Measurements from ENCODE around the gene LIPA. TPM values are rescaled to one million over a fixed set of nuclear protein-coding genes. Genes with fewer than 3 reads are reported as not detected.

Gene LIPA
- total and polyA plus RNA-seq, 4 donors: 35.3 to 176 (median 75.9) TPM

GRCh38 chr10:89226891-89227290 lies 24.7 kb downstream of the LIPA start:
- TF ChIP-seq HNF4G (IDR thresholded peaks at IDR 0.05): no peak
- TF ChIP-seq HNF4A (conservative IDR thresholded peaks at IDR 0.05): no peak
- TF ChIP-seq RAD21 (IDR thresholded peaks at IDR 0.05): no peak
- no peak for TF ChIP-seq MAX (IDR thresholded peaks at IDR 0.05)
- TF ChIP-seq GABPA (IDR thresholded peaks at IDR 0.05 in 1 of 2, conservative IDR thresholded peaks at IDR 0.05 in 1 of 2): no peak
- TF ChIP-seq YY1 (IDR thresholded peaks at IDR 0.05): no peak
- TF ChIP-seq TAF1 (conservative IDR thresholded peaks at IDR 0.05): no peak
- TF ChIP-seq SP1 (IDR thresholded peaks at IDR 0.05): no peak
- TF ChIP-seq RXRA (IDR thresholded peaks at IDR 0.05): no peak
- TF ChIP-seq REST (IDR thresholded peaks at IDR 0.05): no peak
- no peak for TF ChIP-seq FOXA1 (IDR thresholded peaks at IDR 0.05)
- no peak for TF ChIP-seq ZBTB33 (IDR thresholded peaks at IDR 0.05)
- no peak for TF ChIP-seq NR2F2 (IDR thresholded peaks at IDR 0.05)
- TF ChIP-seq ATF3 (IDR thresholded peaks at IDR 0.05): no peak
- TF ChIP-seq CTCF (IDR thresholded peaks at IDR 0.05; ENCODE audit: low read depth, low read length, missing input control): no peak
- TF ChIP-seq EGR1 (IDR thresholded peaks at IDR 0.05; ENCODE audit: low read depth in 2 of 2): no peak
- H3K9ac ChIP-seq (ENCODE audit: low read depth in 1 of 2, low read length in 2 of 2): no peak overlapping the region
- no peaks in the 10 kb centered on the region for H3K9me3 ChIP-seq (ENCODE audit: control insufficient read depth in 4 of 4, low read length in 3 of 4)
- H3K27ac ChIP-seq (ENCODE audit: low read depth in 1 of 2, low read length in 2 of 2): no peak overlapping the region
- H3K36me3 ChIP-seq (ENCODE audit: control insufficient read depth in 4 of 4, insufficient read depth in 3 of 4, low read depth in 1 of 4, low read length in 3 of 4): peaks cover 0 to 23% (median 6%) of the 10 kb centered on the region in 4 donors
- H3K27me3 ChIP-seq (ENCODE audit: control insufficient read depth in 4 of 4, insufficient read depth in 4 of 4, low read length in 3 of 4): no peaks in the 10 kb centered on the region
- no peak for DNase-seq (ENCODE audit: low spot score)
- 98% methylated on average over 1 of the region's 1 CpG for WGBS
- H3K4me1 ChIP-seq (ENCODE audit: control insufficient read depth in 4 of 4, insufficient read depth in 4 of 4, low read length in 3 of 4): peaks cover 0 to 5% (median 2%) of the 10 kb centered on the region in 4 donors
- H3K4me3 ChIP-seq (ENCODE audit: low read depth in 1 of 3, low read length in 3 of 3): no peak overlapping the region
